GM12878 (cell line): Measurements from ENCODE around the gene TTC23. TPM values are rescaled to one million over a fixed set of nuclear protein-coding genes. Genes with fewer than 3 reads are reported as not detected.

Experiments
- ATAC-seq: fragments of 200-7000 bp; cut with Tn5 transposase; 3 replicates; pipeline ENCODE4 v1.9.1; 2020; ENCODE audit warnings: mild to moderate bottlenecking, moderate library complexity
- BruUV-seq: library from RNA; stranded (reverse); fragments of 400-500 nt; replicated peaks from 2 replicates; lab custom pipeline; 2021; lab: Mats Ljungman, UMichigan
- CTCF ChIA-PET: fragments of 300-600 bp; sonication (Branson Sonifier 250); formaldehyde crosslinking; extraction: SDS; loops from one replicate; lab custom pipeline; 2021; ENCODE audit warnings: inconsistent platforms; lab: Yijun Ruan, JAX
- POLR2A ChIA-PET: fragments of 350-600 bp; formaldehyde crosslinking; extraction: SDS; loops from one replicate; lab custom pipeline; 2021; ENCODE audit warnings: inconsistent platforms; lab: Charles Lee
- RAD21 ChIA-PET: fragments of 300-600 bp; sonication (Branson Sonifier 250); formaldehyde crosslinking; loops from one replicate; lab custom pipeline; 2023; ENCODE audit warnings: antibody characterized with exemption; ENCODE audit not compliant: unreplicated experiment; lab: Charles Lee
- SMC1A ChIA-PET: fragments of 300-600 bp; sonication (Branson Sonifier 250); formaldehyde crosslinking; loops from one replicate; lab custom pipeline; 2023; ENCODE audit not compliant: unreplicated experiment, uncharacterized antibody; lab: Charles Lee
- DNase-seq: peaks from one replicate; pipeline ENCODE4 v3.0.0-alpha.2; 2011; ENCODE audit warnings: low read depth, low spot score
- FAIRE-seq: peaks from 3 replicates; lab custom pipeline; 2011; peaks lifted over from hg19 to GRCh38; lab: Jason Lieb, UNC
- H2AFZ ChIP-seq: 2 replicates; pipeline ENCODE4 v1.6.0; 2011; ENCODE audit warnings: low read depth, low read length, control low read depth; ENCODE audit not compliant: control insufficient read depth
- H3K27ac ChIP-seq: 2 replicates; pipeline ENCODE4 v1.5.1; 2011; ENCODE audit warnings: control low read depth; ENCODE audit not compliant: control insufficient read depth, insufficient read depth
- H3K27me3 ChIP-seq, 2 experiments: replicated peaks in 1 of 2; 2 replicates each; pipeline versions ENCODE4 v1.6.0 to v1.6.1; 2011; ENCODE audit warnings: low read length in 1 of 2; ENCODE audit not compliant: control insufficient read depth in 2 of 2, insufficient read depth in 2 of 2
- H3K36me3 ChIP-seq, 2 experiments: 2 replicates each; pipeline ENCODE4 v1.5.1; 2011; ENCODE audit warnings: low read length in 1 of 2; ENCODE audit not compliant: control insufficient read depth in 2 of 2, insufficient read depth in 2 of 2
- H3K4me1 ChIP-seq: 2 replicates; pipeline ENCODE4 v1.6.1; 2011; ENCODE audit warnings: mild to moderate bottlenecking, low read length, moderate library complexity, mixed read lengths; ENCODE audit not compliant: control insufficient read depth, insufficient read depth
- H3K4me2 ChIP-seq: 2 replicates; pipeline ENCODE4 v1.6.0; 2011; ENCODE audit warnings: control low read depth; ENCODE audit not compliant: control insufficient read depth, insufficient read depth
- H3K4me3 ChIP-seq: fragments of 200-600 bp; sonication (generic); 2 replicates; pipeline ENCODE4 v1.5.1; 2016
- H3K79me2 ChIP-seq: 2 replicates; pipeline ENCODE4 v1.6.0; 2011; ENCODE audit warnings: low read length; ENCODE audit not compliant: control insufficient read depth, insufficient read depth
- H3K9ac ChIP-seq: 2 replicates; pipeline ENCODE4 v1.8.0; 2011; ENCODE audit warnings: low read length, control low read depth, mixed read lengths; ENCODE audit not compliant: control insufficient read depth, insufficient read depth
- H3K9me3 ChIP-seq: replicated peaks from 3 replicates; pipeline ENCODE4 v1.5.1; 2011; ENCODE audit warnings: mild to moderate bottlenecking, low read length; ENCODE audit not compliant: control insufficient read depth, insufficient read depth
- H4K20me1 ChIP-seq: 2 replicates; pipeline ENCODE4 v1.6.0; 2011; ENCODE audit not compliant: control insufficient read depth, insufficient read depth
- ASH2L ChIP-seq: fragments of 300-600, 200-600 bp; sonication (generic); IDR thresholded peaks from 2 replicates; pipeline ENCODE4 v1.6.1; 2017; ENCODE audit warnings: low read depth, mild to moderate bottlenecking, borderline replicate concordance
- EED ChIP-seq: sonication (generic); IDR thresholded peaks from 2 replicates; pipeline ENCODE4 v1.6.1; 2016; ENCODE audit warnings: antibody characterized with exemption, low read depth
- HDGF ChIP-seq: fragments of 450-650 bp; IDR thresholded peaks from 2 replicates; pipeline ENCODE4 v1.6.1; 2016; ENCODE audit warnings: antibody characterized with exemption
- HSF1 ChIP-seq: fragments of 150-350 bp; IDR thresholded peaks from 2 replicates; pipeline ENCODE4 v1.6.1; 2014; ENCODE audit warnings: mild to moderate bottlenecking, low read depth, low read length
- SPI1 ChIP-seq: IDR thresholded peaks from 2 replicates; pipeline ENCODE4 v1.6.1; 2011; ENCODE audit warnings: low read depth, mild to moderate bottlenecking, low read length, moderate library complexity, borderline replicate concordance; ENCODE audit not compliant: insufficient read depth
- ZNF687 ChIP-seq: fragments of 450-650 bp; IDR thresholded peaks from 2 replicates; pipeline ENCODE4 v1.6.1; 2017; ENCODE audit warnings: mild to moderate bottlenecking, moderate library complexity
- WGBS: methylation state at CpG from one replicate; pipeline ENCODE4 v1.1.6; 2016; ENCODE audit warnings: low lambda C conversion rate; ENCODE audit not compliant: insufficient replicate concordance, insufficient coverage; ENCODE audit errors: missing lambda C conversion rate; 5-methylcytosine and 5-hydroxymethylcytosine counted together
- in situ Hi-C: fragments of 300-500 bp; cut with MboI; formaldehyde crosslinking; loops from 9 replicates; pipeline ENCODE4 v1.14.3; 2018; ENCODE audit warnings: mixed read lengths
- intact Hi-C: fragments of 100-400 bp; cut with micrococcal nuclease; formaldehyde crosslinking; loops from one replicate; pipeline ENCODE4 v1.14.2; 2022; ENCODE audit not compliant: unreplicated experiment
- polyA plus RNA-seq, 11 experiments: library from polyadenylated mRNA; depleted of rRNA in 4 of 11; unstranded in 6 of 11; stranded (reverse) in 5 of 11; fragments of >200 nt; fragmentation: Nextera tagmentation in 4 of 11; fragmentation: Illumina TruSeq in 1 of 11; extraction: Ambion mirVana in 4 of 11; extraction: Trizol in 1 of 11; gene quantifications; 1 replicate in 1 of 11; 2 replicates in 10 of 11; pipeline versions ENCODE4 v1.2.1 to v1.2.3, GENCODE V29; 2011 to 2016; ENCODE audit warnings: inconsistent platforms in 2 of 11, missing spikeins in 2 of 11, low read depth in 1 of 11
- total RNA-seq, 4 experiments: library from RNA; depleted of rRNA in 3 of 4; stranded (reverse); fragments of >200 nt in 3 of 4; fragmentation: Illumina TruSeq in 1 of 4; extraction: Trizol in 1 of 4; gene quantifications; 2 replicates each; pipeline versions ENCODE4 v1.2.1 to v1.2.3, GENCODE V29; 2013 to 2021

Gene TTC23
- total and polyA plus RNA-seq, 10 of the 15 experiments (the other 5 are each of a cell fraction or from before 2014, with no cell fraction given) = 1.2 to 9.0 (median 6.5) TPM

- ATAC-seq (peak; percentile 59), FAIRE-seq (no peak), DNase-seq (no peak)
- ChIA-PET SMC1A (interaction anchor here (1.1 to 1.7 kb wide), 5 partner anchors 25 to 60 kb away, joined by 3 to 6 read pairs (median 3); no protein-coding TSS in a partner anchor), CTCF (interaction anchor here (0.5 to 1.8 kb wide), 7 partner anchors 8 to 287 kb away, joined by 3 to 5 read pairs (median 3); no protein-coding TSS in a partner anchor), POLR2A (interaction anchor here (0.5 kb wide), 1 partner anchor 73 kb away, joined by 3 read pairs; no protein-coding TSS in a partner anchor), RAD21 (no interaction called here)
- Histone ChIP-seq H2AFZ (no peak overlapping the region), H3K27ac (no peak overlapping the region; the same call in 1 of the 2 replicates), H3K4me1 (peaks cover 14% of the 10 kb centered on the region; the same call in 1 of the 2 replicates), H4K20me1 (no peaks in the 10 kb centered on the region), H3K9me3 (no peaks in the 10 kb centered on the region), H3K79me2 (no peaks in the 10 kb centered on the region), H3K27me3 (no peaks in the 10 kb centered on the region), H3K4me2 (peak overlapping the region; percentile 25; the same call in 1 of the 2 replicates), H3K9ac (no peak overlapping the region), H3K4me3 (no peak overlapping the region), H3K36me3 (no peaks in the 10 kb centered on the region)
- intact Hi-C loops (no loop called here), in situ Hi-C loops (no loop called here)
- 76% methylated on average over 5 of the region's 5 CpGs for WGBS
- TF ChIP-seq EED (0 out of 2 replicates have a peak, but pooled peaks have one; percentile 28), HSF1 (0 out of 2 replicates have a peak, but pooled peaks have one; percentile 32), HDGF (no peak), ASH2L (no peak), ZNF687 (peak; percentile 73), SPI1 (peak; percentile 89)
- BruUV-seq = no TSS peak
Observed at GRCh38 chr15:99168601-99169580, 80.5 kb downstream of the TTC23 start.
